K562 treated with DMSO at 1 percent for 4 hours (cell line): Measurements from ENCODE around the gene NIPA2. TPM values are rescaled to one million over a fixed set of nuclear protein-coding genes. Genes with fewer than 3 reads are reported as not detected.

Source experiments
- total RNA-seq: library from RNA; unstranded; fragments of 300-600 nt; gene quantifications from 2 replicates; pipeline ENCODE4 v1.2.3, GENCODE V29; 2022; ENCODE audit not compliant: insufficient read depth

NIPA2 gene
- 52.6 and 78.5 TPM in 2 replicates for total RNA-seq

DNA sequence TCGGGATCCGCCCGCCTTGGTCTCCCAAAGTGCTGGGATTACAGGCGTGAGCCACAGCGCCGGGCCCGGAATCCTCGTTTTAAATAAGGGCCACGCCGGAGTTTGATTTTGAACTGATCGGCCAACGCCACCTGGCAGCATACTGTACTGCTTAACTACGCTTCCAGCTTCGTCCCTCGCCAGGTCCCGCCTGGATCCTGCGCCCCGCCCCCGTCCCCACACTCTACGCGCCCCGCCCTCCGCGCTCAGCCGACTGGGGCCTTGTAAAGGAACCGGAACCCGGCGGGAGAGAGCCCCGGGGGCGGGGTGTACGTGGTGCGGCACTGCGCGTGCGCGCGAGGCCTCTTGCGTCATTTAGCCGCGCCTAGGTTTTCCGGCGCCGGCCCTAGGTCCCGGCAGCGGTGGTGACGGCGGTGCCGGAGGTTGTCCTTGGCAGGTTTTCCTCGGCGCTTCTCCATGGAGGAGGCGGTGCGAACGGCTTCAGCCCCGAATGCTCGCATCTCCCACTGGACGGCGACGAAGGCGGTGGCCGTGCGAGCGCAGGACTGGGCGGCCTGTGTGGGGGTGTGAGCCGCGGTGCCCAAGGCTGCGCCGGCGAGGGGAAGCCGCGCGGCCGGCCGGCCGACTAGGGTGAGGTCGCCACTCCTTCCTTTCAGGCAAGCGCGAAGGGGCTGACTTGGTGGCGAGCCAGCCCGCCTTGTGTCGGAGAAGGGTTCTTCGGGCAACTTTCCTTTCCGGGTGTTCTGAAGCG is at the start of gene NIPA2:
TSS of gene NIPA2 (plus strand) at position 375 of the 751 bp plus-strand sequence. CDS start 13,066 bp downstream, outside the sequence.

Other genes starting within 250 kb of the NIPA2 start
- 12.3 and 16.0 TPM in 2 replicates for gene NIPA1, start 52.0 kb upstream of the NIPA2 start, total RNA-seq
- gene CYFIP1, start 141.7 kb downstream of the NIPA2 start, total RNA-seq: 25.9 and 29.2 TPM in 2 replicates
- 7.4 and 9.3 TPM in 2 replicates for gene TUBGCP5, start 200.9 kb downstream of the NIPA2 start, total RNA-seq